ENCODE data around the gene RUNDC1. TPM values are rescaled to one million over a fixed set of nuclear protein-coding genes. Genes with fewer than 3 reads are reported as not detected.
"Not testable (repeated sequence)": the region's sequence is repeated elsewhere in the genome, so short reads cannot be mapped to it uniquely, and the experiment has no call there.

Gene RUNDC1
- total RNA-seq, 1 experiment from 2014 or later, result 11.2 TPM

DNA sequence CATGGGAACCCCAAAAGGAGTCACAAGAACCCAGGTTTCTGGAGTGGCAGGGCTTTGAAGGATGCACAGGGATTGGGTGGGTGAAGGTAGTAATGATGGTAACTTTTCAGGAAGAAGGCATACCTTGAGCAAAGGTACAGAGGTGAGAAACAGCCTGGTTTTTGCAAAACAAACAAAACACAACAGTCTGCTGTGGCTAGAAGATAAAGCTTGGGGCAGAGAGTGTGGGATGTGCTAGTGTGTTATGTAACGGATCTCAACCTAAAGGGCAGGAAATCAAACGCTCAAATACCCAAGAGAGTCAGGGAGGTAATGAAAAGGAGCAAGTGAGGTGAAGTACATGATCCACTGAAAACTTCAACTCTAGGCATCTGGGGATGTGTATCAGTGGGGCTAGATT is 5.1 kb upstream of the RUNDC1 start:
- no peak for TF ChIP-seq SIN3A (IDR thresholded peaks at IDR 0.05; ENCODE audit: borderline replicate concordance, insufficient read depth, low read depth, low read length)
- peaks cover 5% of the 10 kb centered on the region; the same call in 1 of the 2 replicates for H3K4me1 ChIP-seq (ENCODE audit: control insufficient read depth, insufficient read depth, low read length)
- no peaks in the 10 kb centered on the region for H3K27me3 ChIP-seq (ENCODE audit: control insufficient read depth, insufficient read depth, low read length)
- CTCF ChIA-PET, result interaction anchor here (0.6 kb wide), 1 partner anchor 151 kb away, joined by 3 read pairs; the partner anchor contains the start of gene BECN1
- H3K9me3 ChIP-seq (ENCODE audit: control insufficient read depth, insufficient read depth, low read depth, low read length), result no peaks in the 10 kb centered on the region
- POLR2A ChIA-PET, result interaction anchor here (0.7 kb wide), 1 partner anchor 18 kb away, joined by 10 read pairs; no protein-coding TSS in a partner anchor
- no TSS peak for BruUV-seq (replicated peaks)
- ATAC-seq, result no peak
- H3K36me3 ChIP-seq (ENCODE audit: control insufficient read depth, insufficient read depth, low read length), result no peaks in the 10 kb centered on the region
- intact Hi-C loops (cut with micrococcal nuclease; ENCODE audit: unreplicated experiment), result no loop called here
- no peak overlapping the region for H3K4me3 ChIP-seq (ENCODE audit: low read depth in 2 of 2, low read length in 2 of 2)
- no peak for DNase-seq (ENCODE audit: low read depth, low spot score)
- in situ Hi-C loops (cut with HindIII; ENCODE audit: low pct_unique_long_range_greater_than_20kb, low sequenced_read_pairs), result no loop called here
- no peak overlapping the region for H3K27ac ChIP-seq (ENCODE audit: low read length)

DNA sequence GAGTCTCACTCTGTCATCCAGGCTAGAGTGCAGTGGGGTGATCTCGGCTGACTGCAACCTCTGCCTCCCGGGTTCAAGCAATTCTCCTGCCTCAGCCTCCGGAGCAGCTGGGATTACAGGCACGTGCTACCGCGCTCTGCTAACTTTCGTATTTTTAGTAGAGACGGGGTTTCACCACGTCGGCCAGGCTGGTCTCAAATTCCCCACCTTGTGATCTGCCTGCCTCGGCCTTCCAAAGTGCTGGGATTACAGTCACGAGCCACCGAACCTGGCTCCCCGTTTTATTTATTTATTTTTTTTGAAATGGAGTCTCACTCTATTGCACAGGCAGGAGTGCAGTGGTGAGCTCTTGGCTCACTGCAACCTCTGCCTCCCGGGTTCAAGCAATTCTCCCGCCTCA is 4.7 kb upstream of the RUNDC1 start:
- DNase-seq (ENCODE audit: low read depth, low spot score); intact Hi-C loops (cut with micrococcal nuclease; ENCODE audit: unreplicated experiment); CTCF ChIA-PET: not testable (repeated sequence)

DNA sequence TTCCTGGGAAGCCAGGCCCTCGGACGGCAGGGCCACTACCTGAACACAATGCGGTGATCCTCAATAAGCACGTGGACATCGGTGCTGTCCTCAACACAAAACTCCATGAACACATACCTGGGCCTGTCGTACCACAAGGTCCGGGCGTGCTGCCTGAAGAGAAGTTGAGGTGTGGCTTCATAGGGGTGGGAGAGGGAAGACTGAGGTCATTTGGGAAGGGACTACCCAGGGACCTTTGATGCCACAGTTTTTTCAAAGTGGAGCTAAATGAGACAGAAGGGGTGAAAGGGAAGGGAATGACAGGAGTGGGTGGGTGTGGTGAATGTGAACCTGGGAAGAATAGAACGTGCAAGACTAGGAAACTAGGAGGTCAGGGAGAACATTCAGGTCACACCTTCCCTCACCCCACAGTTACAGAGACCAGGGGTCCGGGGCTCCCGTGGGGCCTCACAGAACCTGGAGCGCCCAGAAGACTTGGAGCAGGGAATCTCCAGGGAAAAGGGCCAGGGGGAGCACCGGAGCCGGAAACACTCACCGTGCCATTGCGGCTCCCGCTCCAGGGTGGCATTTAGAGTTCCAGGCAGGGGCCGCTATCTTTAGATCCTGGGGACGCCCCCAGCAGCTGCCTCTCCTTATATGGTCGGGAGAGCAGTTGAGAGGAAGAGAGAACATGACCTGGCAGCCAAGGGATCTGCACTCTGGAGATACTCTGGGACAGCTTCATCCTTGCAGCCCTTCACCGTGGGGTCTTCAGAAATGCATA is 673 bp upstream of the RUNDC1 start, which contains the start of gene PTGES3L:
PTGES3L (minus strand) TSS at position 570 of the 763 bp plus-strand sequence; CDS start at position 543, 27 bp downstream.
- ChIA-PET POLR2A (interaction anchor here (1.0 kb wide), 1 partner anchor 19 kb away, joined by 4 read pairs; the partner anchor contains the start of gene RPL27), CTCF (no interaction called here)
- in situ Hi-C loops (cut with HindIII; ENCODE audit: low pct_unique_long_range_greater_than_20kb, low sequenced_read_pairs), result no loop called here

More for the DNA sequence above, 4.7 kb upstream of the RUNDC1 start:
- H3K27me3 ChIP-seq (ENCODE audit: control insufficient read depth, insufficient read depth, low read length); H3K4me1 ChIP-seq (ENCODE audit: control insufficient read depth, insufficient read depth, low read length); POLR2A ChIA-PET; H3K9me3 ChIP-seq (ENCODE audit: control insufficient read depth, insufficient read depth, low read depth, low read length); BruUV-seq (replicated peaks); ATAC-seq; in situ Hi-C loops (cut with HindIII; ENCODE audit: low pct_unique_long_range_greater_than_20kb, low sequenced_read_pairs); H3K36me3 ChIP-seq (ENCODE audit: control insufficient read depth, insufficient read depth, low read length); H3K27ac ChIP-seq (ENCODE audit: low read length); H3K4me3 ChIP-seq (ENCODE audit: low read depth in 2 of 2, low read length in 2 of 2): not testable (repeated sequence)

DNA sequence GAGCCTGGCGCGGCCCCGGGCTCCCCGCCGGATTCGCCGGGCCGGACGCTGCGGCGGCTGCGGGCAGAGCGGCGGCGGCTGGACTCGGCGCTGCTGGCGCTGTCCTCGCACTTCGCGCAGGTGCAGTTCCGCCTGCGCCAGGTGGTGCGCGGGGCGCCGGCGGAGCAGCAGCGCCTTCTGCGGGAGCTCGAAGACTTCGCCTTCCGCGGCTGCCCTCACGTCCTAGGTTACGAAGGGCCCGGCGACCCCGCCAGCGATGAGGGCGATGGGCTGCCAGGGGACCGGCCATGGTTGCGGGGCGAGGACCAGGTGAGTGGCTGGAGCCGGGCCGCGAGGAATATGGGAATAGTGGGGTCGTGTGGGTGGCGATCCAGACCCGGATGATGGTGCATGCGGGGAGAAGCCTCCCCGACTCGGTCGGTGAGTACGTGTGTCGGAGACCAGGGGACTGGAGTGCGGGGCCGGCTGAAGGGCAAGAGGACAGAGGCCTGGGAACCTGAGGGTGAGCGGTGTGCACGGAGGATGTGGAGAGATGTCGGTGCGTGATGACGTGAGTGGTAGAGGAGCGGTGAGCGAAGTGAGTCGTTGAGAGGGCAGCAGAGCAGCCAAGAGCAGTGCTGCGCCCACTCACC is 517 bp downstream of the RUNDC1 start:
- peak overlapping the region; percentile 68 to 78 for H3K4me3 ChIP-seq (ENCODE audit: low read depth in 2 of 2, low read length in 2 of 2)
- no peaks in the 10 kb centered on the region for H3K27me3 ChIP-seq (ENCODE audit: control insufficient read depth, insufficient read depth, low read length)
- H3K4me1 ChIP-seq (ENCODE audit: control insufficient read depth, insufficient read depth, low read length), result peaks cover 14% of the 10 kb centered on the region; the same call in 1 of the 2 replicates
- H3K9me3 ChIP-seq (ENCODE audit: control insufficient read depth, insufficient read depth, low read depth, low read length), result no peaks in the 10 kb centered on the region
- ChIA-PET CTCF (no interaction called here), POLR2A (interaction anchor here (0.6 kb wide), 1 partner anchor 10 kb away, joined by 3 read pairs; no protein-coding TSS in a partner anchor)
- intact Hi-C loops (cut with micrococcal nuclease; ENCODE audit: unreplicated experiment), result no loop called here
- DNase-seq (ENCODE audit: low read depth, low spot score) (no peak), ATAC-seq (peak; percentile 79)
- H3K27ac ChIP-seq (ENCODE audit: low read length), result peak overlapping the region; percentile 48
- BruUV-seq (replicated peaks), result TSS peak; percentile 90
- TF ChIP-seq TCF7L2 (IDR thresholded peaks at IDR 0.05; ENCODE audit: low read depth, low read length), result no peak
- TF ChIP-seq, protein P1, sequence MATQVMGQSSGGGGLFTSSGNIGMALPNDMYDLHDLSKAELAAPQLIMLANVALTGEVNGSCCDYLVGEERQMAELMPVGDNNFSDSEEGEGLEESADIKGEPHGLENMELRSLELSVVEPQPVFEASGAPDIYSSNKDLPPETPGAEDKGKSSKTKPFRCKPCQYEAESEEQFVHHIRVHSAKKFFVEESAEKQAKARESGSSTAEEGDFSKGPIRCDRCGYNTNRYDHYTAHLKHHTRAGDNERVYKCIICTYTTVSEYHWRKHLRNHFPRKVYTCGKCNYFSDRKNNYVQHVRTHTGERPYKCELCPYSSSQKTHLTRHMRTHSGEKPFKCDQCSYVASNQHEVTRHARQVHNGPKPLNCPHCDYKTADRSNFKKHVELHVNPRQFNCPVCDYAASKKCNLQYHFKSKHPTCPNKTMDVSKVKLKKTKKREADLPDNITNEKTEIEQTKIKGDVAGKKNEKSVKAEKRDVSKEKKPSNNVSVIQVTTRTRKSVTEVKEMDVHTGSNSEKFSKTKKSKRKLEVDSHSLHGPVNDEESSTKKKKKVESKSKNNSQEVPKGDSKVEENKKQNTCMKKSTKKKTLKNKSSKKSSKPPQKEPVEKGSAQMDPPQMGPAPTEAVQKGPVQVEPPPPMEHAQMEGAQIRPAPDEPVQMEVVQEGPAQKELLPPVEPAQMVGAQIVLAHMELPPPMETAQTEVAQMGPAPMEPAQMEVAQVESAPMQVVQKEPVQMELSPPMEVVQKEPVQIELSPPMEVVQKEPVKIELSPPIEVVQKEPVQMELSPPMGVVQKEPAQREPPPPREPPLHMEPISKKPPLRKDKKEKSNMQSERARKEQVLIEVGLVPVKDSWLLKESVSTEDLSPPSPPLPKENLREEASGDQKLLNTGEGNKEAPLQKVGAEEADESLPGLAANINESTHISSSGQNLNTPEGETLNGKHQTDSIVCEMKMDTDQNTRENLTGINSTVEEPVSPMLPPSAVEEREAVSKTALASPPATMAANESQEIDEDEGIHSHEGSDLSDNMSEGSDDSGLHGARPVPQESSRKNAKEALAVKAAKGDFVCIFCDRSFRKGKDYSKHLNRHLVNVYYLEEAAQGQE (IDR thresholded peaks at IDR 0.05; ENCODE audit: insufficient read depth in 1 of 2, low read depth in 2 of 2, low read length in 1 of 2), result no peak
- TF ChIP-seq, protein P2, sequence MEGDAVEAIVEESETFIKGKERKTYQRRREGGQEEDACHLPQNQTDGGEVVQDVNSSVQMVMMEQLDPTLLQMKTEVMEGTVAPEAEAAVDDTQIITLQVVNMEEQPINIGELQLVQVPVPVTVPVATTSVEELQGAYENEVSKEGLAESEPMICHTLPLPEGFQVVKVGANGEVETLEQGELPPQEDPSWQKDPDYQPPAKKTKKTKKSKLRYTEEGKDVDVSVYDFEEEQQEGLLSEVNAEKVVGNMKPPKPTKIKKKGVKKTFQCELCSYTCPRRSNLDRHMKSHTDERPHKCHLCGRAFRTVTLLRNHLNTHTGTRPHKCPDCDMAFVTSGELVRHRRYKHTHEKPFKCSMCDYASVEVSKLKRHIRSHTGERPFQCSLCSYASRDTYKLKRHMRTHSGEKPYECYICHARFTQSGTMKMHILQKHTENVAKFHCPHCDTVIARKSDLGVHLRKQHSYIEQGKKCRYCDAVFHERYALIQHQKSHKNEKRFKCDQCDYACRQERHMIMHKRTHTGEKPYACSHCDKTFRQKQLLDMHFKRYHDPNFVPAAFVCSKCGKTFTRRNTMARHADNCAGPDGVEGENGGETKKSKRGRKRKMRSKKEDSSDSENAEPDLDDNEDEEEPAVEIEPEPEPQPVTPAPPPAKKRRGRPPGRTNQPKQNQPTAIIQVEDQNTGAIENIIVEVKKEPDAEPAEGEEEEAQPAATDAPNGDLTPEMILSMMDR (IDR thresholded peaks at IDR 0.05), result no peak
- TF ChIP-seq POLR2AphosphoS5 (IDR thresholded peaks at IDR 0.05; ENCODE audit: low read depth, low read length), result no peak
- TF ChIP-seq SIN3A (IDR thresholded peaks at IDR 0.05; ENCODE audit: borderline replicate concordance, insufficient read depth, low read depth, low read length), result no peak
- in situ Hi-C loops (cut with HindIII; ENCODE audit: low pct_unique_long_range_greater_than_20kb, low sequenced_read_pairs), result no loop called here
- no peaks in the 10 kb centered on the region; the same call in none of the 2 replicates for H3K36me3 ChIP-seq (ENCODE audit: control insufficient read depth, insufficient read depth, low read length)

More for the DNA sequence above, 673 bp upstream of the RUNDC1 start, which contains the start of gene PTGES3L:
- DNase-seq (ENCODE audit: low read depth, low spot score) (no peak), ATAC-seq (peak; percentile 55)
- Histone ChIP-seq H3K9me3 (ENCODE audit: control insufficient read depth, insufficient read depth, low read depth, low read length) (no peaks in the 10 kb centered on the region), H3K27ac (ENCODE audit: low read length) (peak within 1 kb of the TSS; percentile 76), H3K4me1 (ENCODE audit: control insufficient read depth, insufficient read depth, low read length) (peaks cover 14% of the 10 kb centered on the region; the same call in 1 of the 2 replicates), H3K4me3 (ENCODE audit: low read depth in 2 of 2, low read length in 2 of 2) (peak within 1 kb of the TSS; percentile 68 to 78), H3K27me3 (ENCODE audit: control insufficient read depth, insufficient read depth, low read length) (no peaks in the 10 kb centered on the region), H3K36me3 (ENCODE audit: control insufficient read depth, insufficient read depth, low read length) (no peaks in the 10 kb centered on the region; the same call in 1 of the 2 replicates)
- intact Hi-C loops (cut with micrococcal nuclease; ENCODE audit: unreplicated experiment), result no loop called here
- no TSS peak for BruUV-seq (replicated peaks)
- TF ChIP-seq TCF7L2 (IDR thresholded peaks at IDR 0.05; ENCODE audit: low read depth, low read length), result no peak
- TF ChIP-seq SIN3A (IDR thresholded peaks at IDR 0.05; ENCODE audit: borderline replicate concordance, insufficient read depth, low read depth, low read length), result no peak
- TF ChIP-seq POLR2AphosphoS5 (IDR thresholded peaks at IDR 0.05; ENCODE audit: low read depth, low read length), result no peak
